Middle frontal gyrus (tissue), 1 donor: ENCODE measurements around the gene SLC7A4.
"Not testable (repeated sequence)": the region's sequence is repeated elsewhere in the genome, so short reads cannot be mapped to it uniquely, and the experiment has no call there.

Source experiments
- DNase-seq: peaks from one replicate; pipeline ENCODE4 v3.0.0-alpha.2; 2015; ENCODE audit warnings: low spot score; ENCODE audit errors: extremely low spot score

Gene SLC7A4

DNA sequence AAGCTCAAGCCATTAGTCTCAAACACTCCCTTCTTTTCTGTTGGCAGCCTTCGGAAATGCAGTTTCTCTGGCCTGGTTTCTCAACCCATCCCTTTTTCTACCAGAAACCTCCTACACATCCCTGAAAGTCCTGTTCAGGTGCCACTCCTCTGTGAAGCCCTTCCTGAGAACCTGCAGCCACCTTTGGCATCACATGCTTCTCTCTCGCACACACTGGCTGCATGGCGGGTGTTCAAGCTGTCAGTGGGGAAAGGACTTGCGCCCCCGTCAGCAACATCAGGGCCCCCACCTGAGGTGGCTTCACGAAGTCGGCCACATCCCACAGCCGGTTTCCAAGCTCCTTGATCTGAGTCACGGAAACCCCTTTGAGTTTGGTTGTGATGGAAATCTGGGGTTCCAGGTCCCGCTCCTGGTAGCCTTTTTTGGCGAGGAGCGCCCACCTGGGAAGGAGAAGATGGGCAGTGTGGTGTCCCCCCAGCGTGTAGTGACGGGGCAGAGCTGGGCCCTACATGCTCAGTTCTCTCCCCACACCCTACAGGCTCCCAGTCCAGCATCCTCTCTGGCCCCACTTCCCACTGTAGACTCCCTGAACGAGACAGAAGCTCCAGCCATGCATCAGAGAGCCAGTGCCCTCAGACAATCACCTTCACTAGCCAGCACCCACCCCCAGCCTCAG lies 11.6 kb upstream of the SLC7A4 start:
- DNase-seq, result no peak

DNA sequence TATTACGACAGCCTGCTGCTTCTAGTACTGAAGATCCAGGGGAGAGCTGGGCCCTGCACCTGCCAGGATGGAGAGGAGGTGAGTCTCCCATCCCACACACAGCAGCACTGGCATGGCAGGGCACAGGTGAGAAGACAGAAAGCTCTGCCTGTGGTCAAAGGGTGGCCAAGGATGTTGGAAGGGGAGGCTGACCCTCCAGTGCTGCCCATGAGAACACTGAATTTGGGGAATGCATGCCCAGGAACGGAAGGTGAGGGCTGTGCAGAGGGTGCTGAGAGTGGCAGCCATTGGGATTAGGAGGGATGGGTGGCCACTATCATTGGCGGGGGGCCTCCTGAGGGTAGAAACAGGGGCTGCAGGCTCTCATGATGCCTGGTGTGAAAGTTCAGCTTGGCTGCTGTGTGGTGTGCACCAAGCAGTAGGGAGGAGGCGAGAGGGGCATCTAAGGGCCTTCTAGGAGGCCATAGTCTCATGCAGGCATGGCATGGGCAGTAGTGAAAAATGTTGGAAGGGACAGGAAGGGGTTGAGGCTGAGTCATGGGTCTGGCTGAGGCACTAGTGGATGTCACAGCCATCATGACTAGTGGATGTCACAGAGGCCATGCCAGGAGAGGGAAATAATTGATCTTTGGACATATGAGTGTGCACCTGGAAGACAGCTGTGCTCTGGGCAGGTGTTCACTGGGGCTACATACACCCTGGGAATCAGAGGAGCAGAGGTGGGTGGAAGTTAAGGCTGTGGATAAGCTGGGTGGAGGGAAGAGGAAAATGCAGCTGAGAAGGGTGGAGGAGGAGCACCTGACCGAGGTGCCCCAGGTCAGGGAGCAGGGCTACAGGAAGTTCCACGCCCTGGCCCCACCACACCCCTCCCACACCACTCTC lies 10.9 kb upstream of the SLC7A4 start:
- no peak for DNase-seq

DNA sequence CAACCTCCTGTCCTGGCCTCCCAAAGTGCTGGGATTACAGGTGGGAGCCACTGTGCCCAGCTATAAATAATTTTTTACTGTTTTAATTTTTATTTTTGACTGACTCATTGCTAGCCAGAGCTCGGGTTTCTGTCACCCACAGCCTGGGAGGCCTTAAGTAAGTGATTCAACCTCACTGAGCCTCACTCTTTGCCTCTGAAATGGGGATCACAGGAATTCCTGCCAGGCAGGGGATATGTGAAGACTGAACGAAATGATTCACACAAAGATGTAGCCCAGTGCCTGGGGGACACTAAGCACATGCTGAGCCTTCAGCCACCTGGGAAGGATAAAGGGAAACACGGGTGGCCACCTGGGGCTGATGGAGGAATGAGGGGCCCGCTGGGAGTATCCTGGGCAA lies 9.6 kb upstream of the SLC7A4 start:
- no peak for DNase-seq

DNA sequence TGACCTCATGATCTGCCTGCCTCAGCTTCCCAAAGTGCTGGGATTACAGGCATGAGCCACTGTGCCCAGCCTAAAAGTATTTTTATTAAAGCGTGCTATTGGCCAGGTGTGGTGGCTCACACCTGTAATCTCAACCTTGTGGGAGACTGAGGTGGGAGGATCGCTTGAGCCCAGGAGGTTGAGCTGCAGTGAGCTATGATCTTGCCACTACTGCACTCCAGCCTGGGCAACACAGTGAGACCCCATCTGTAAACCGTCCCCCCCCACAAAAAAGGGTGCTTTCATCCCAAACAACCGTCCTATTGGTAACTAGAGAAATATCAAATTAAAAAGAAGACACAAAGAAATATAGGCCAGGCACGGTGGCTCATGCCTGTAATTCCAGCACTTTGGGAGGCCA lies 6.8 kb upstream of the SLC7A4 start:
- DNase-seq, result not testable (repeated sequence)

DNA sequence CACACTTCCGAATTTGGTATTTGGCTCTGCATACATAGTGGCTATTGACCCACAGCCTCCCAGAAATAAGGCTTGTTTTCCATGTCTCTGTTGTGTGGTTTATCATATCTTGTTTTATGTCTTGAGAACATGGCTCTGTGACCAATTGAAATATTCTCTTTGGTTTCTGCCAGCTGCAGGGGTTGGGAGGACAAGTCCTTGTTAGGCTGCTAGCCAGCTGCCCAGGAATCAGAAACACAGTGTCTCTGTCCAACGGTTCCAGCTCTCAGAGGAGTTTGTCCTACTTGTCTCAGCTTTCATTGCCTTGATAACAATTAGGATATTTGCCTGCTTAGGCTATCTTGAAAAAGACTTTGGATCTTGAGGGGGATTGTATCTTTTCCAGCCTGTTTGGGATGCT lies 6.0 kb upstream of the SLC7A4 start:
- DNase-seq, result no peak

DNA sequence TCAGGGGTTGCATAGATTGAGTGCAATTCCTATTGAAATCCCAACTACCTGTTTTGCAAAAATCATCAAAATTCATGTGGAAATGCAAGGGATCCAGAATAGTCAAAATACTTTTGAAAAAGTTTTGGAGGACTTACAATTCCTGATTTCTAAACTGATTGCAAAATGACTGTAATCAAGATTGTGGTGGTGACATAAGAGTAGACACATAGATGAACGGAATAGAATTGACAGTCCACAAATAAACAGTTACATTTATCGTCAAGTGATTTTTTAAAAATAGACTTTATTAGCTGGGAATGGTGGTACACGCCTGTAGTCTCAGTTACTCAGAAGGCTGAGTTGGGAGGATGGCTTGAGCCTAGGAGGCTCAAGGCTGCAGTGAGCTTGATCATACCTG lies 2.6 kb upstream of the SLC7A4 start:
- DNase-seq, result no peak

DNA sequence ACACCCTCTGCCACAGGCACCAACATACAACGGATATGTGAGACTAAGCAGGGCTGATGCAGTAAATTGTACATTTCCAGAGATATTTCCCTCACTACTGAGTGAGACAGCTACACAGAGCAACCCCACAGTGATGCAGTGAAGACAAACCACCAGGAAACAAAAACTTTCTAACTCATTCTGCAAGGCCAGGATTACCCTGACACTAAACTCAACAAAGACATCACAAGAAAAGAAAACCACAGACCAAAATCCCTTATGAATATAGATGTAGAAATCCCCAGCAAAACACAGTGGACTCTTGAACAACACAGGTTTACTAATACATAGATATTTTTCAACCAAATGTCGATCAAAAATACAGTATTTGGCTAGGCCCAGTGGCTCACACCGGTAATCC lies 1.5 kb upstream of the SLC7A4 start:
- no peak for DNase-seq

DNA sequence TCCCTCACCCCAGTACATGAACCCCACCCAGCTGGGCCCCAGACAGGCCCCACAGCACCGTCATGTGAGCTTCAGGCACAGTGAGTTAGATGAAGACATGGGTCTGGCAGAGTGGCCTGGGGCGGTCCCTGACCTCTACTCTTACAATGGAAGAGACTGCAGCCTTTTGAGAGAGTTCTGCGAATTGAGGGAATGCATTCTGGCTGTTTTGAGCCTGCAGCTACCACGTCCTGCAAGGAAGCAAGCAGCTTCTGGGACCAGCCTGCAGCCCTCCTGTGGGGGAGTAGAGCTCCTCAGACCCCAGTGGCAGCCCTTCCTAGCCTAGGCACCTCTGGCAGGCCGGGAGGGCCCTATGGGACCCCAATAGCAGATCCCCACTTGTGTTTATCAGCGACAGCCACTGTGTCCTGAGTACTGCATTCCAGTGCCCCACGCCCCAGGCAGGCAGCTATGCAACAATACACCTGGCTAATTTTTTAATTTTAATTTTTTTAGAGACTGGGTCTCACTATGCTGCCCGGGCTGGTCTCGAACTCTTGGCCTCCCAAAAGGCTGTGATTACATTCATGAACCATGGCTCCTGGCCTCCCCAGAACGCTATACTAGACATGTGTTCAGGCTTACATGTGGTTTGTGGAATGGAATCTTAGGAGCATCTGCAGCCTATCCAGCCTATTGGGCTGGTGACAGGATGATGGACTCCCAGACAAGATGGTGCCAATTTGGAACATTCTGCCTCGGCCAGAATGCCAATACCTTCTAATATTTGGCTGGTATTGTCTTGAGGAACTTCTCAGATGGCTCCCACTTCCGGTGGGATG lies 717 bp upstream of the SLC7A4 start:
- DNase-seq, result no peak

DNA sequence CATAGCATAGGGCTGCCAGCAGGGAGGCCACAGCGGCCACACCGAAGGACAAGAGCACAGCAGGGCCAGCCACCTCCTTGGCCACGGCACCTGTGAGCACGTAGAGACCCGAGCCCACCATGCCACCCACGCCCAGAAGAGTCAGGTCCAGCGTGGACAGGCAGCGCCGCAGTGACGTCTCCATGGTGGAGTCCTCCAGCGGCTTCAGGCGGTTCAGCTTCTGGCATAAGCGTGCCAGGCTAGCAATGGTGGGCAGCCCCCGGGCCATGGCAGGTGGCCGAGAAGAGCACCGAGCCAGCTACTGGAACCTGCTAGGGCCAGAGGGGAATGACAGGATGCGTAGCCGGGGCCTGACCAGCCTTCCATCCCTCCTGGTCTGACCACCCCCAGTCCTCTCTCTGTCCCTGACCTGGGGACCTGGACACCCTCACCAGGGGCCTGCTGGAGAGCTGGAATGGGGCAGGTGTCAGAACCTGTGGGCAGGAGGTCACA lies 770 bp downstream of the SLC7A4 start:
- no peak for DNase-seq

DNA sequence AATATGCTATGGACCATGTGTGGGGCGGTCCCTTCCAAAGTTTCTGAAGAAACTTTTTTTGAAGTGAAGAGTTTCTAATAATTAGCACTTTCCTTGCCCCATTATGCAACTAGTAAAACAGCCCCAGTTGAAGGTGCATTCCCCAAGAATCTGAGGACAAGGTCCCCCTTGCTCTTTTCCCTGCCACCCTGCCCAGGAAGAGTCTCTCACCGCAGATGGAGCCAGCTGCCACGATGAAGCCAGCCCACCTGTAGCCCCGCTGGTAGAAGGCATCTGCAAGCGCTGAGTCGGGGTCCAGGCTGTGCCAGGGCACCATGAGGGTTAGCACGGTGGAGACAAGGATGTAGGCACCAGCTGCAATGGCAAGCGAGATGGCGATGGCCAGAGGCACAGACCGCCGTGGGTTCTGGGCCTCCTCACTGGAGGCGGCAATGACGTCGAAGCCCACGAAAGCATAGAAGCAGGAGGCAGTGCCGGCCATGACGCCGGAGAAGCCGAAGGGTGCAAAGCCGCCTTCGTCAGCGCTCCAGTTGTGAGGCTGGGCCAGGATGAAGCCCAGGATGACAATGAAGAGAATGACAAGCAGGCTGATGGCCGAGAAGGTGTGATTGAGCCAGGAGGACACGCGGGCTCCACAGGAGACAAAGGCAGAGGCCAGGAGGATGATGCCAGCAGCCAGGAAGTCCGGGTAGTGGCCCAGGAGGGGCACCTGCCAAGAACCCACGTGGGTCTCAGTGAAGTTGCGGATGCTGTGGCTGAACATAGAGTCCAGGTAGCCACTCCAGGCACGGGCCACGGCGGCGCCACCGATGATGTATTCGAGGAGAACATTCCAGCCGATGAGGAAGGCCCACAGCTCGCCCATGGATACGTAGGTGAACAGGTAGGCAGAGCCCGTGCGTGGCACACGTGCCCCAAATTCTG lies 1.5 kb downstream of the SLC7A4 start:
- no peak for DNase-seq

DNA sequence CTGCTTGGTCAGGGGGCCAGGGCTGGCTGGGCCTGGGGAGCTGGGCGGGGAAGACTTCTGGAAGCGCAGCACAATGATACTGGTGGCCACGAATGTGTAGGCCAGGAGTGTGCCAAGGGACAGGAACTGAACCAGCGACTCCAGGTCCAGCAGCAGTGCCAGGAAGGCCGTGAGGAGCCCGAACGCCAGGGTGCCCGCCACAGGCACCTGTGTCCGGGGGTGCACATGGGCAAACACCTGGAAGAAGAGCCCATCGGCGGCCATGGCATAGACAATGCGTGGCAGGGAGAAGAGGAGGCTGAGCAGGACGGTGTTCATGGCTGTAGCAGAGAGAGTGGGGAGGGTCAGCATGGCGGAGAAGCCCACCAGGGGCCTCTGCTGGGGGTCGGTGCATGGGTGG lies 2.3 kb downstream of the SLC7A4 start:
- DNase-seq, result no peak

DNA sequence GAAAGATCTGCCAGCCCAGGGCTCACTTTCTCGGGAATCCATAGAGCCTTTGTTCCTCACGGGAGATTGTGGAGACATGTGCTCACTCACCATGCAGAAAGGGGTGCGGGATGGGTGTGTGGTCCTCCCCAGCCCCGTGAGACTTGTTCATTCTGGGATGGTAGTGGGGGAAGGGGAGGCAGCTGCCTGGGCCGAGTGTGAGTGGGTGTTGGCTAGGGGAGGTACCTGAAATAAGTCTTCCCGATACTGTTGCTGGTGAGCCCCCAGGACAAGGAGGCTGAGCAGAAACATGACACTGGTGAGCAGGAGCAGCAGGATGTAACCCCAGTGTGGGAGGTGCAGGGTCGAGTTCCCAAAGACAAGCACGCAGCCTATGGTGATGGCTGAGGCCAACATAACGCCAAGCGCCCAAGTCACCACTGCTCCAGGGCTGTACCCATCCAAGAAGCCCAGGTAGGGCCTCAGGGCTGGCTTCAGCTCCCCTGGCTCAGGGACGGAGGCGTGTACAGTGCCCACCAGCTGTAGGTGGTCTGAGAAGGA lies 2.8 kb downstream of the SLC7A4 start:
- no peak for DNase-seq

DNA sequence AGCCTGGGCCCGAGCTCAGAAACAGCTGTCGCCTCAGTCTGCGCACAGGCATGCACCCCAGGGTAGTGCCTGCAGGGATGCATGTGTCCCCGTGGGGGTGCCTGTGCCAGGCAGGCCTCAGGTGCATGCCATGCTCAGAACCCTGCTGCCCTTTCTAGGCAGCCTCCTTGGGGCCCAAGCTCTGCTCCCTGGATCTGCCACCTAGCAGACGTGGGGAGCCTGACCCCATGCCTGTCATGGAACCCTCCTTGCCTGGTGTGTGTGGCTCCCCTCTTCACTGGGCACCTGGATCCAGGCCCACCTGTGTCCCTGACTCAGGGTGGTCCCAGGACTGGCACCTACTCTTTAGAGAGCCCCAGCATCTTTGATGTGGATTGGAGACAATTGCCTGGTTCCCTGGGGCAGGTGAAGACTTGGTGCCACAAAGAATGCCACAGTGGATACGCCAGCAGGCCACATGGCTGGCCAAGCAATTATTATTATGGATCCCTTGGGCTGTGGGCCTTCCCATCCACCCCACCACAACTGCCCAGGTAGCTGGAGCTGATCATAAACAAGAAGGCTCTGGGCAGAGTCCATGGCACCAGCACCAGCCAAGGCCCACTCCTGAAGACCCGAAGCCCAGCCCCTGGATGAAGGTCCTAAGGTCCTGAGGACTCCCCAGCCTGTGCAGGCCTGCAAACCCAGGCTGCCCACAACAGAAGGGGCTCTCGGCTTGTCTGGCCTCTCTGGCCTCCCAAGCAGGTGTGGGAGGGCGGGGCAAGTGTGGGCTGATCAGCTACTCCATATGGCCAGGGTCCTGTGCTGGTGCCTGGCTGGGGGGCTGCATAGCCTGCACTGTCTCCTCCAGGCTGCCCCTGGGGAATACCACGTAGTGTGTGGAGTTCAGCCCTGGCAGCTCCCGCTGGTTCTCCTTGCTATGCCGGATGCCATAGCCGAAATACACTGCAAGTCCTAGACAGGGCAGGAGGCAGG lies 3.8 kb downstream of the SLC7A4 start:
- no peak for DNase-seq

DNA sequence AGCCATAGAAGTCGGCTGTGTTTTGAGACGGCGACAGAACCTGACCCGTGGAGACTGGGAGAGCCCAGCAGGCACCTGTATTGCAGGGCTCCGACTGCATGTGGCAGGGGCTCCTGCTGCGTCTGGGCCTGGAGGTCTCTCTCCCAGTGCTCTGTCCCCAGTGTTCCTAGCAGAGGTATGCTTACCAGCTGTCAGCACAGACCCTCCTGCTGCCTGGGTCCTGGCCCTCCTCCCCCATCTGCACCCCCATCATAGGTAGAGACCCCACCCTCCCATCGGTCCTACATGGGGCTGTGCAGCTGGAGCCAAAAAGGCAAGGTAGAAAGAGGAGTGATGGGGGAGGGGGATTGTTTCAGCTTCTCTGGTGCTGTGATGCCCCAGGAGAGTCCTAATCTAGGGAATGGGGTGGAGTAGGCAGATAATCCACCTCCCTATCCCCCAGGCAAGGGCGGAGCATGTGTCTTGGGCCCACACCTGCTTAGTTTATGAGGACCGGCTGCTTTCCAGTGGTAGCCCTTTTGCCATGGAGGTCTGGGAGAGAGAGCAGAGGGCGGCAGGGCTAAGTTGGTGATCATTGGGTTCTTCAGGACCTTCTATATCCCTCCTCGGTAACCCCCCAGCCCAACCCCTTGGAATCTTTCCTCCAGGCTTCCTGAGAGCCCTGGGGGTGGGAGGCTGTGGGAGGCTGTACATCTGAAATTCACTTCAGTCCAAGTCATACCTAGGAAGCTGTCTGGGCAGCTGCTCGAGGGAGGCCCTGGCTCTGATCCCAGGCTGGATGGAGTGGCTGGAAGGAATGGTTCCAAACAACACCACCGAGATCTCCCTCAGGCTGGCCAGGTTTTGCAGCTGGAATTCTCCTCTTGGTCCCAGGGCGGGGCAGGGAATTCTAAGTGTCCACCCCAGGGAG lies 5.3 kb downstream of the SLC7A4 start:
- DNase-seq, result peak; percentile 19

DNA sequence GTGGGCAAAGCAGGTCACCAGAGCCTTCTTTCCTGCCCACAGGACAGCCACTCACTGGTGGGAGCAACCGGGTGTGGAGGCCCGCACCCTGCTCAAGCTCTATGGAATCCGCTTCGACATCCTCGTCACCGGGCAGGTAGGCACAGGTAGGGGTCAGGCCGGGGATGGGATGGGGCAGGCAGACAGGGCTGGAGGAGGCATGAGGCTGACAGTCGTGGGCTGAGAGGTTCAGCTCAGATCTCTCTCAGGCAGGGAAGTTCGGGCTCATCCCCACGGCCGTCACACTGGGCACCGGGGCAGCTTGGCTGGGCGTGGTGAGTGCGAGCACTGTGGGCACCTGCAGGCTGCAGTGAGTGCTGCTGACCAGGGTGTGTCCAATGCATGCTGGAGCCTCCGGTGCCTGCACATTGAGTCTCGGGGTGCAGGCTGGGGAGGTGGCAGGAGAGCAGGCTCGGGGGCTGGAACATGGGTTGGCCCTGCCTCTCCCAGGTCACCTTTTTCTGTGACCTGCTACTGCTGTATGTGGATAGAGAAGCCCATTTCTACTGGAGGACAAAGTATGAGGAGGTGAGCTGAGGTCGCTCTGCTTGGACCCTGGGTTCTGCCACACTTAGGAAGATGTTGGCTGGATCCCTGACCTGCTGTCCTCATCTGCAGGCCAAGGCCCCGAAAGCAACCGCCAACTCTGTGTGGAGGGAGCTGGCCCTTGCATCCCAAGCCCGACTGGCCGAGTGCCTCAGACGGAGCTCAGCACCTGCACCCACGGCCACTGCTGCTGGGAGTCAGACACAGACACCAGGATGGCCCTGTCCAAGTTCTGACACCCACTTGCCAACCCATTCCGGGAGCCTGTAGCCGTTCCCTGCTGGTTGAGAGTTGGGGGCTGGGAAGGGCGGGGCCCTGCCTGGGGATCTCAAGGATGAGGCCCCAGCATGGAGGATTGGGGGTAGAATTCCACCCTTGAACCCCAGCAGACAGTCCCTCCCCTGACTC lies 6.3 kb downstream of the SLC7A4 start:
- DNase-seq, result no peak

DNA sequence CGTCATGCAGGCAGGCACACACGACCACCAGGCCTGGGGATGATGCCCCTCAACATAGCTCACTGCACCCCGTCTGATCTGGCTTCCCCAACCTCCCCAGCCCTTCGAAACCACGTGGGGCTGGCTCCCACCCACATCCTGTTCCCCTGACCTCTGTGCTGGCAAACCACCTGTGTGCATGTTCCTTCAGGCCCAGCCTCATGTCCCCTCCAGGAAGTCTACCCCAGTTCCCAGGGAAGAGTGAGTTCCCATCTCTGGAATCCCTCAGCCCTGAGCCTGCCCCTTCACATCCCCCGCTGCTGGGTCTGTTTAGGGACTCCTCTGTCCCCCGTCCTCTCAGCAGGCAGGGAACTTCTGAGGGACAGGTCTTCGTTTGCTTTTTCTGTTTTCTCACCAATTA lies 7.1 kb downstream of the SLC7A4 start:
- DNase-seq, result no peak
